RWPE1 (cell line): ENCODE results near the gene HDDC2.

Source experiments
- CTCF ChIA-PET: fragments of 350-600 bp; sonication (Branson Sonifier 250); formaldehyde crosslinking; extraction: SDS; loops from one replicate; lab custom pipeline; 2021; lab: Yijun Ruan, JAX
- POLR2A ChIA-PET: fragments of 400-600 bp; formaldehyde crosslinking; extraction: SDS; loops from one replicate; lab custom pipeline; 2020; ENCODE audit warnings: antibody characterized with exemption; ENCODE audit not compliant: low non-redundant PET; lab: Yijun Ruan, JAX
- DNase-seq: peaks from one replicate; pipeline ENCODE4 v3.0.0; 2012; ENCODE audit warnings: low spot score
- H3K27ac ChIP-seq: fragments of 450-650 bp; 2 replicates; pipeline ENCODE4 v1.5.1; 2017
- CTCF ChIP-seq: fragments of 450-650 bp; conservative IDR thresholded peaks from 2 replicates; pipeline ENCODE4 v1.5.1; 2017; ENCODE audit warnings: low read depth, mild to moderate bottlenecking

HDDC2 gene

GRCh38 chr6:125270380-125270779 lies 31.4 kb downstream of the HDDC2 start:
- H3K27ac ChIP-seq, result no peak overlapping the region
- no peak for DNase-seq
- TF ChIP-seq CTCF, result no peak
- CTCF ChIA-PET, result interaction anchor here (0.7 kb wide), 1 partner anchor 636 kb away, joined by 3 read pairs; no protein-coding TSS in a partner anchor
- POLR2A ChIA-PET, result no interaction called here

GRCh38 chr6:125269328-125269985 lies 32.3 kb downstream of the HDDC2 start:
- ChIA-PET POLR2A (no interaction called here), CTCF (no interaction called here)
- H3K27ac ChIP-seq, result no peak overlapping the region
- no peak for DNase-seq
- no peak for TF ChIP-seq CTCF

GRCh38 chr6:125268765-125269164 lies 33.0 kb downstream of the HDDC2 start:
- DNase-seq, result no peak
- CTCF ChIA-PET, result interaction anchor here (0.9 kb wide), 1 partner anchor 24 kb away, joined by 3 read pairs; no protein-coding TSS in a partner anchor
- POLR2A ChIA-PET, result no interaction called here
- TF ChIP-seq CTCF, result no peak
- no peak overlapping the region for H3K27ac ChIP-seq

- DNase-seq, result no peak
- POLR2A ChIA-PET, result no interaction called here
- CTCF ChIA-PET, result interaction anchor here (0.9 kb wide), 1 partner anchor 23 kb away, joined by 3 read pairs; no protein-coding TSS in a partner anchor
- no peak for TF ChIP-seq CTCF
- H3K27ac ChIP-seq, result no peak overlapping the region
Observed at GRCh38 chr6:125267806-125268523, 33.8 kb downstream of the HDDC2 start.

- DNase-seq, result no peak
- H3K27ac ChIP-seq, result no peak overlapping the region
- ChIA-PET CTCF (interaction anchor here (0.5 to 0.8 kb wide), 2 partner anchors 111 to 725 kb away, joined by 3 to 5 read pairs; partner anchors contain the start of gene TPD52L1), POLR2A (no interaction called here)
- no peak for TF ChIP-seq CTCF
Observed at GRCh38 chr6:125264476-125264875, 37.3 kb downstream of the HDDC2 start.

DNA sequence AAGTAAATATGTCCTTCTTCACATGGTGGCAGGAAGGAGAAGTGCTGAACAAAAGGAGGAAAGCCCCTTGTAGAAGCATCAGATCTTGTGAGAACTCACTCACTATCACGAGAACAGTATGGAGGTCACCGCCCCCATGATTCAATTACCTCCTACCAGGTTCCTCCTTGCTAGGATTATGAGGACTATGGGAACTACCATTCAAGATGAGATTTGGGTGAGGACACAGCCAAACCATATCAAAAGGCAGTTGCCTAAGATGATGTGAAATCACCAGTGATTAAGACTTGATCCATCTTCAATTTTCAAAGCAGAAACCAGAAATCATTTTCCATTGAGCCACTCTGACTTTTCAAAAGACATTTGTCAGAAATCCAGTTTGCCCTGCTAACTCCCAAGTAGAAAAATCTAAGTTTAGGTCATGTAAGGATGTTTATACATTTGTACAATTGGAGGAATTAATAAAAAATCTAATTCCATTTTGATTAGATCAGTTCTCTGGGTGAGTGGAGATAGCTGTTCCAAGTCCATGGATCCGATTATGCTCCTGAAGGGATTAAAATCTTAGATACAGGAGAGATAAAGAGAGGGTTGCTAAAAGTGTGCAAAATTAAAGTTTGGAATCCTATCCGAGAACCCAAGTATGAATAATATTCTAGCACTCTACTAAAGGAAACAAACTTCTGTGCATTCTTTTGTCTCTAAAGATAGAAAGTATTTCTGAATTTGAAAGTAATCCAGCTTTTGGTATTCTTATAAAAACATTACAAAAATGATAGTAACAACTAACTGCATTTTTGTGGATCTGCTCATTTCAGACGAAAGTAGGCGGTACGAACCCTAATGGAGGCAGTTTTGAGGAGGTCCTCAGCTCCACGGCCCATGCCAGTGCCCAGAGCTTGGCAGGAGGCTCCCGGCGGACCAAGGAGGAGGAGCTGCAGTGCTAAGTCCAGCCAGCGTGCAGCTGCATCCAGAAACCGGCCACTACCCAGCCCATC lies 39.5 kb downstream of the HDDC2 start:
- POLR2A ChIA-PET, result no interaction called here
- TF ChIP-seq CTCF, result no peak
- H3K27ac ChIP-seq, result no peak overlapping the region
- DNase-seq, result no peak
- CTCF ChIA-PET, result interaction anchor here (1.0 kb wide), 1 partner anchor 106 kb away, joined by 3 read pairs; no protein-coding TSS in a partner anchor
